GM19351 (cell line): Measurements from ENCODE around the gene TFPI.
"Not testable (repeated sequence)": the region's sequence is repeated elsewhere in the genome, so short reads cannot be mapped to it uniquely, and the experiment has no call there.

Experiments used
- ATAC-seq: cut with Tn5 transposase; IDR thresholded peaks from one replicate; pipeline ENCODE4 v1.9.1; 2021; ENCODE audit warnings: mild to moderate bottlenecking, moderate library complexity; ENCODE audit not compliant: unreplicated experiment

TFPI gene

GRCh38 chr2:187529248-187529976 is 24.8 kb downstream of the TFPI start:
- no peak for ATAC-seq

DNA sequence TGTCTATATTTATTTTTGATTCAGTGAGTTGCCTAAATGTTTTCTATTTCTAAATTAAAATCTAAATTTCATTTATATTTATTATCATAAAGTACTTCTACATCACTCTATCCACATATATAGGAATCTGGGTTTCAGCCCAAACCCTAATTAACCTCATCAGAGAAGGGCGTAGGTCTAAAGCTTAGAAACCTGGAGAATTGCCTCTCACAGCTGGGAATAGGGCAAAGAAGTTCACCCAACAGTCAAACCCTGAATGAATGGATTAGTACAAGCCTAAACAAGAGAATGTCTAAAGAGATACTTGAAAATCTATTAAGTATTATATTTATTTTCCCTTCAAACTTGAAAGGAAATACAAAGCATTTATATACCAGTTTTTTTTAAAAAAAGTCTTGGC is 26.2 kb downstream of the TFPI start:
- ATAC-seq = no peak

DNA sequence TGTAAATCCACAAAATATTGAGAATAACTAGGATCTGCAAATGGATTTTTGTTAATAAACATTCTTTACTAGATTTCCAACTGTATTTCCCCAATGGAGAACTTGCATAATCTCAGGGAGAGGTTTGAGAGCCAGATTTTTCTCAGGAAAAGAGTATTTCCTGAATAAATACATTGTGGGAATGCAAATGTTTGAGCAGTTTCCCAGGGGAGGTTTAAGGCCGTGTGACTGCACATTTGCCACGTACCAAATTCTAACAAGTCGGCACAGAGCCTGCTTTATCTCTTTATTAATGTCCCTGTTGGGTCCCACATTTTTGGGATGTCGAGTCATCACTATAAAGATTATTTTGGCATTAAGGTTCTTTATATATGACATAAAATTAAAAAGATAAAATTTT is 27.0 kb downstream of the TFPI start:
- ATAC-seq = no peak

GRCh38 chr2:187526792-187527191 is 27.4 kb downstream of the TFPI start:
- no peak for ATAC-seq

- no peak for ATAC-seq
Observed at GRCh38 chr2:187525163-187525900, 28.9 kb downstream of the TFPI start.

DNA sequence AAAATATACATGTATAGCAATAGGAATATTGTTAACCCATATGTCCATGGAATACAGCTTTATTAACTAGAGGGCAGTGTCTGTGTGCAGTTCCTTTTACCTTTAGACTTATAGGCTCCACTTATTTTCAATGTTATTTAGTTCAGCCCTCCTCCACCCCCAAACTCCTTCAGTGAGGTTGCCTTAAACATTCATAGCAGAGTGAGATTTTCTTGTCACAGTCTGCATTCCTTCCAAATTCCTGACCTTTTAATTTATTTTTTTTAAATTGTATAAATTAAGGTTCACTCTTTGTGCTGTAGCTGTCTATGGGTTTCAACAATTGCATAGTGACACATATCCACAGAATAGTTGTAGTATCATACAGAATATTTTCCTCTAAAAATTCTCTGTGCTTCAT is 30.9 kb downstream of the TFPI start:
- no peak for ATAC-seq

- ATAC-seq = no peak
Observed at GRCh38 chr2:187520121-187520624, 34.1 kb downstream of the TFPI start.

- no peak for ATAC-seq
Observed at GRCh38 chr2:187519419-187520120, 34.7 kb downstream of the TFPI start.

DNA sequence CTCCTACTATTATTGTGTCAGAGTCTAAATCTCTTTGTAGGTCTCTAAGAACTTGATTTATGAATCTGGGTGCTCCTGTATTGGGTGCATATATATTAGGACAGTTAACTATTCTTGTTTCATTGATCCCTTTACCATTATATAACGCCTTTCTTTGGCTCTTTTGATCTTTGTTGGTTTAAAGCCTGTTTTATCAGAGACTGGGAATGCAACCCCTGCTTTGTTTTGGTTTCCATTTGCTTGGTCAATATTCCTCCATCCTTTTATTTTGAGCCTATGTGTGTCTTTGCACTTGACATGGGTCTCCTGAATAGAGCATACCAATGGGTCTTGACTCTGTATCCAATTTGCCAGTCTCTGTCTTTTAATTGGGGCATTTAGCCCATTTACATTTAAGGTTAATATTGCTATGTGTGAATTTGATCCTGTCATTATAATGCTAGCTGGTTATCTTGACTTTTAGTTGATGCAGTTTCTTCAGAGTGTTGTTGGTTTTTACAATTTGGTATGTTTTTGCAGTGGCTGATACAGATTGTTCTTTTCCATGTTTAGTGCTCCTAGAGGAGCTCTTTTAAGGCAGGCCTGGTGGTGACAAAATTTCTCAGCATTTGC is 36.4 kb downstream of the TFPI start:
- not testable (repeated sequence) for ATAC-seq

DNA sequence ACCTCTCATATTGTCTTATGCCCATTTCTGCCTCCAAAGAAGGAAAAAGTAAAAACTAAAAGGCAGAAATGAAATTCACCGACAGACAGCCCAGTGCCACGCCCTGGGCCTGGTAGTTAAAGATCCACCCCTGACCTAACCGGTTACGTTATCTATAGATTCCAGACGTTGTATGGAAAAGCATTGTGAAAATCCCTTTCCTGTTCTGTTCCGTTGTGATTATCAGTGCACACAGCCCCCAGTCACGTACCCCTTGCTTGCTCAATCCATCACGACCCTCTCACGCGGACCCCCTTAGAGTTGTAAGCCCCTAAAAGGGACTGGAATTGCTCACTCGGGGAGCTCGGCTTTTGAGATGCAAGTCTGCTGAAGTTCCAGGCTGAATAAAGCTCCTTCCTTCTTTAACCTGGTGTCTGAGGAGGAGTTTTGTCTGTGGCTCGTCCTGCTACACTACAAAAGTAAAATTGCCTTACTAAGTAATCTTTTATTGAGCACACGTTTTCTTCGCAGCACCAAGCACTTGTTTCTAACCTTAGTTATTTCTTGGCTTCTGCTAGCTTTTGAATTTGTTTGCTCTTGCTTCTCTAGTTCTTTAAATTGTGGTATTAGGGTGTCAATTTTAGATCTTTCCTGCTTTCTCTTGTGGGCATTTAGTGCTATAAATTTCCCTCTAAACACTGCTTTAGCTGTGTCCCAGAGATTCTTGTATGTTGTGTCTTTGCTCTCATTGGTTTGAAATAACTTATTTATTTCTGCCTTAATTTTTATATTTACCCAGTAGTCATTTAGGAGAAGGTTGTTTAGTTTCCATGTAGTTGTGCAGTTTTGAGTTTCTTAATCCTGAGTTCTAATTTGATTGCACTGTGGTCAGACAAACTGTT is 37.4 kb downstream of the TFPI start:
- ATAC-seq = not testable (repeated sequence)

DNA sequence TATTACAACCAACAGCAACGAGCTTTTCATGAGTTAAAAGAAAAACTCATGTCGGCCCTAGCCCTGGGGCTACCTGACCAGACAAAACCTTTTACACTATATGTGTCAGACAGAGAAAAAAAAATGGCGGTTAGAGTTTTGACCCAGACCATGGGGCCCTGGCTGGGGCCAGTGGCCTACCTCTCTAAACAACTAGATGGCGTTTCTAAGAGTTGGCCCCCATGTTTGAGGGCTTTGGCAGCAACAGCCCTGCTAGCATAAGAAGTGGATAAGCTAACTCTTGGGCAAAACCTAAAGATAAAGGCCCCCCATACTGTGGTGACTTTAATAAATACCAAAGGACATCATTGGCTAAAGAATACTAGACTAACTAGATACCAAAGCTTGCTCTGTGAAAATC is 39.3 kb downstream of the TFPI start:
- ATAC-seq = no peak

DNA sequence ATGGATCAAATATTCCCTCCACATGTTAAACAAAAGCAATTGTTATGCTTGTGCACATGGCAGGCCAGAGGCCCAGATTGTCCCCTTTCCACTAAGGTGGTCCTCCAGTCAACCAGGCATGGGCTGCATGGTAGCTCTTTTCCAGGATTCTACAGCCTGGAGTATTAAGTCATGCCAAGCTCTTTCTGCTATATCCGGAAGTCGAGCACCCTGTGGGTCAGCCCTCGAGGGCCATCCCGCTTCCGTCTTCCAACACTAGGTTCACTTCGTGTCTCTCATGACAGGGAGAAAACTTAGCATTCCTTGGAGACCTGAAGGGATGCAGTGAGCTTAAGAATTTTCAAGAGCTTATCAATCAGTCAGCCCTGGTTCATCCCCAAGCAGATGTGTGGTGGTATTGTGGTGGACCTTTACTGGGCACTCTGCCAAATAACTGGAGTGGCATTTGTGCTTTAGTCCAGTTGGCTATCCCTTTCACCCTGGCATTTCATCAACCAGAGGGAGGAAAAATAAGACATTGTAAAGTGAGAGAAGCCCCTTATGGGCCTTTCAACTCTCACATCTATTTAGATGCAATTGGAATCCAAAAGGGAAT is 39.9 kb downstream of the TFPI start:
- ATAC-seq = not testable (repeated sequence)

DNA sequence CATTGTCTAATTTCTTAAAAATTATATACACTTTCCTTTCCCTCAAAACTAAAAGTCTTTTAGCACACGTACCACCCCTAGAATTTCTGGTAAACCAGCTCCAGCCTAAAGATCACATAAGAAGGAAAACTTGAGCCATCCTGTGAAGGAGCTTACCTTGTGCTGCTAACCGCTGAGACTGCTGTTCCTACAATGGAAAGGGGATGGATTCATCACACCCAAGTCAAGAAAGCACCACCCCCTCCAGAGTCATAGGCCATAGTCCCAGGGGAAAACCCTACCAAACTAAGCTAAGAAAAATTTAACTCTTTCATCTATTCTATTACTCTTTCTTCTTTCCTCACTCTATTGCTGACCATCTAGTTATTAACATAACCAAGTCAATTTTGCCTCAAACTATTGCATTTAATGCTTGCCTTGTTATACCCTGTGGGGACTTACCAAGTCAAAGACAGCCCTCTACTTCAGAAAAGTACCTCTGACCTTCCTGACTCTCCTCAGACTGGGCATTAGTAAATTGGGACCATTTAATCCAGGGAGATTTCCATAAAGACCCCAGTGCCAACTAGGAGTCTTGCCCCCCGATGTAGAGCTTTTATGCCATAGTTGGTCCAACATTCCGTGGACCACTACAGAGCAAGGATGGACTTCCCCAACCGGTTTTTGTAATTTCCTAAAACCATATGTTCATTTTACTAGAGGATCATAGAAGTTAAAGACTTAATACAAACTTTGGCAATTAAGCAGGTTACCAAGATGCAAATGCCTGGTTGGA is 40.6 kb downstream of the TFPI start:
- ATAC-seq = not testable (repeated sequence)

DNA sequence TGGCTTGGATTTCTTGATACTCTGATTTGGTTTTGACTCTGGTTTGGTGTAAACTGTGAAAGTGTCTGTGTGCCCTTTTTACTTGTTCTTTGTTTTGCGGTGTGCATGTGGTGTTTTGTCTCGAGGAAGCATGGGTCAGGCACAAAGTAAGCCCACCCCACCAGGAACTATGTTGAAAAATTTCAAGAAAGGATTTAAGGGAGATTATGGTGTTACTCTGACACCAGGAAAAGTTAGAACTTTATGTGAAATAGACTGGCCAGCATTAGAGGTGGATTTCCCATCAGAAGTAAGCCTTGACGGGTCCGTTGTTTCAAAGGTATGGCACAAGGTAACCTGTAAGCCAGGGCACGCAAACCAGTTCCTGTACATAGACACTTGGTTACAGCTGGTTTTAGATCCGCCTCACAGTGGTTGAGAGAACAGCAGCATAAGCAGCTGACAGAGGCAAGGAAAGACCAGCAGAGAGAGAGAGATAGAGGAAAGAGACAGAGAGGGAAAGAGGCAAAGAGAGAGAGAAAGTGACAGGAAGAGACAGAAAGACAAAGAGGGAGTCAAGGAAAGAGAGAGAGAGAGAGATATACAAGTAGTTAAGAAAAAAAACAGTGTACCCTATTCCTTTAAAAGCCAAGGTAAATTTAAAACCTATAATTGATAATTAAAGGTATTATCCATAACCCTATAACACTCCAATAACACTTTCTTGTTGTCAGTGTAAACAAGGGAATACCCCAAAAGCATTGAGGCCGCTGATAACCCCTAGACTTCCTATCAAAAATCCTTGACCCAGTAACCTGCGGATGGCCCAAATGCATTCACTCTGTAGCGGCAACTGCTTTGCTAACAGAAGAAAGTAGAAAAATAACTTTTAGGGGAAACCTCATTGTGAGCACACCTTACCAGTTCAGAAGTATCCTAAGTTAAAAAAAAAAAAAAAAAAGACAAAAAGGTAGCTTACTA is 42.6 kb downstream of the TFPI start:
- ATAC-seq = no peak

GRCh38 chr2:187510419-187511355 is 43.5 kb downstream of the TFPI start:
- ATAC-seq = not testable (repeated sequence)

DNA sequence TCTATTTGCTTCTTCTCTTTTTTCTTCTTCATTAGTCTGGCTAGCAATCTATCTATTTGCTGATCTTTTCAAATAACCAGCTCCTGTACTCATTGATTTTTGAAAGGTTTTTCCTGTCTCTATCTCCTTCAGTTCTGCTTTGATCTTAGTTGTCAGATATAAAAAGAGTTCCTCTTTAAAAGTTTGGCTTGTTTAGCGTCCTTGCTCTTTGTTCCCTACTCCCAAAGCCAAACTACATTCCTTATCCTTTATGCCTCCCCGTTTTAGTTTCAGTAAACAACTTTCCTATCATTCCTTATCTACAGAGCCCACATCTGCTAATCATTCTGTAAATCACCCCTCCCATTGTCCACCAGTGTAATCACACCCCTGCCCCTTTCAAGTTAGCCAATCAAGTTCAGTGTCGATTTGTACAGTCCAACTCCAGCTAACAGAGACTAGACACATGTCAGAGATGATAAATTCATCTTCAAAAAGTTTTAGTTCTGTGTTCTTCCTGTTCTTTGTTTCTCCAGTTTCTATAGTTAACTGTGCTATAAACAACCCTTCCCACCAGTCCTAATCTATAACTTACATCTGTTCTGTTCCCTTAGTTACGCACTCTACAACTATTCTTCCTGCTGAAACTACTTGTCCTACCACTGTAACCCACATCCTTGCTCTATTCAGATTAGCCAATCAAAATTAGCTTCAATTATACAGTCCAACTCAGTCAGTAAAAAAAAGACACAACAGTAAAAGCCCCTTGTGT is 44.4 kb downstream of the TFPI start:
- no peak for ATAC-seq
